GM19351 (cell line): ENCODE measurements around the gene TTC8.
"Not testable (repeated sequence)": the region's sequence is repeated elsewhere in the genome, so short reads cannot be mapped to it uniquely, and the experiment has no call there.

ENCODE experiments used
- ATAC-seq: cut with Tn5 transposase; IDR thresholded peaks from one replicate; pipeline ENCODE4 v1.9.1; 2021; ENCODE audit warnings: mild to moderate bottlenecking, moderate library complexity; ENCODE audit not compliant: unreplicated experiment

Gene TTC8

GRCh38 chr14:88824314-88825077 lies at the start of gene TTC8:
Gene TTC8 (plus strand): TSS chr14:88824651. CDS start chr14:88824708, 57 bp downstream.
- peak; percentile 94 for ATAC-seq

DNA sequence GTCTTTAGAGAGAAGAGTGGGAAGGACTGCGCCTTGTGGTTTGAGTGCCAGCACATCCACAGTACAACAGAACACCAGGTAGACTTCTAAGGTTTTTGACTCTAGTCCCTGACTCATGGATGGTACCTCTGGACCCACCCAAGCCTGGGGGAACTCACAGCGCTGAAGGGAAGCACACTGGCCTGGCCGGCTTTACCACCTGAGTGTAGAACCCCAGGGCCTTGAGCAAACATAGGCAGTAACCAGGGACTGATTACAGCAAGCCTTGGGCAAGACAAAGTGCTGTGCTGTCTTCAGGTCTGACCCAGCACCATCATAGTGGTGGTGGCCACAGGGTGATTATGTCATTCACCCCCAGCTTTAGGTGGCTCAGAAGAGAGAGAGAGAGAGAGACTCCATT lies 48.9 kb upstream of the TTC8 start:
- no peak for ATAC-seq

DNA sequence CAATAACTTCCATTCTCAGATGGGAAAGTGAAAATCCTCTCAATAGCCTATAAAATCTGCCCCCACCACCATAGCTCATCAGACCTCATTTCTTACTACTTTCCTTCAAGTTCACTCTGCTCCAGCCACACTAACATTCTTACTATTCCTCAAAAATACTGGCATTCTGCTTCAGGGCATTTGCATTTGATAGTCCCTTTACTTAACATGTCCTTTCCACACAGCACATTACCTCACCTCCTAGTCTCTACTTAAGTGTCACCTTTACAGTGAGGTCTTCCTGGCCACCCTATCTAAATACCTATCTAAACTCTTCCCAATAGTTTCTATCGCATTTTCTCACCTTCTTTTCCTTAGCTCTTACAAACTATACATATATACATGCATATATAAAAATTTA lies 38.5 kb upstream of the TTC8 start:
- ATAC-seq: no peak

- no peak for ATAC-seq
Measured at GRCh38 chr14:88786715-88787114, 37.7 kb upstream of the TTC8 start.

- ATAC-seq: not testable (repeated sequence)
Measured at GRCh38 chr14:88789573-88789972, 34.9 kb upstream of the TTC8 start.

DNA sequence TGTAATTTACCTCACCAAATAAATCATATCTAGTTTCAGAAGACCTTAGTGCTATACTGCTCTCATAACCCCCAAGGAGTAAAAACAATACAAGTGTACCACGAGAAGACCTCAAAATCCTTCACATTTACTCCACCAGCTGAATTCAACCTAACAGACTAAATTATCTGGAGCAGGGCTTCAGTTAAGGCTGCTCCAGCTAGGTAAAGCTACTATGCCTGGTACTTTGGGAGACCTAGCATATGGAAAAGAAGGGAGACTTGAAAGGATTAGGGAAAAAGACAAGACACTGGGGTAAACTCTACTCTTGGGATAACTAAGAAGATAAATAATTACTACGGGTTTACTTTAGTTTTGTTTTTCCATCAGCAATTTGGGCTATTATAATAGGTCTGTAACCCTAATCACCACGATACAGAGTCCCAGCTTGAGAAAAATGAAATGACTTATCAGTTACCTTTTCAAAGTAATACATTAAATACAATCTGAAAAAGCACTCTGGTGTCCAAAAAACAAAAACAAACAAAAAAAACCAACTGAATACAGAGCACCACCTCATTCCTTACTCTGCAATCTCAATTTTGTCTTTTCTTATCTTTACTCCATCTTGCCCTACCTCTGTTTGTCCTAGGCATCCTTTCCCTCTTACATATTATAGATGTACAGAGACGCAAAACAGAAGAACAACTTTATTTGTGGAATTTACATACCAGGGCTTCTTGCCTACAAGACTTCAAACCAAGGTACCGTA lies 33.8 kb upstream of the TTC8 start:
- no peak for ATAC-seq

DNA sequence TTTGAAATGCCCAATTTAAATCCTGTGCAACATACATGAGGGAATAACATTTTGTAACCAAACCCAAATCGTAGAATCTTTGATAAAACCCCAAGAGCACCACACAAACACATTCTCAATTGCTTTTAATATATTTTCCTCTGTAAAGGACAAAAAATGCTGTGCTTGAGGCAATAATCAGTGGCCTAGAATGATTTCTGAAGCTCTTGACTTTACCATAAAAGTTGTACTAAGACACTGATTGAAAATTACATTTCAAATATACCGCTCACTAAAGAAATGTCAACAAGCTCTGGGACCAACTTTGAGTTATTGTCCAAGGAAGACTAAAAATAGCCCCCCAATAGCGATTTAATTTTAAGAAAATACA lies 33.2 kb upstream of the TTC8 start:
- ATAC-seq: no peak

DNA sequence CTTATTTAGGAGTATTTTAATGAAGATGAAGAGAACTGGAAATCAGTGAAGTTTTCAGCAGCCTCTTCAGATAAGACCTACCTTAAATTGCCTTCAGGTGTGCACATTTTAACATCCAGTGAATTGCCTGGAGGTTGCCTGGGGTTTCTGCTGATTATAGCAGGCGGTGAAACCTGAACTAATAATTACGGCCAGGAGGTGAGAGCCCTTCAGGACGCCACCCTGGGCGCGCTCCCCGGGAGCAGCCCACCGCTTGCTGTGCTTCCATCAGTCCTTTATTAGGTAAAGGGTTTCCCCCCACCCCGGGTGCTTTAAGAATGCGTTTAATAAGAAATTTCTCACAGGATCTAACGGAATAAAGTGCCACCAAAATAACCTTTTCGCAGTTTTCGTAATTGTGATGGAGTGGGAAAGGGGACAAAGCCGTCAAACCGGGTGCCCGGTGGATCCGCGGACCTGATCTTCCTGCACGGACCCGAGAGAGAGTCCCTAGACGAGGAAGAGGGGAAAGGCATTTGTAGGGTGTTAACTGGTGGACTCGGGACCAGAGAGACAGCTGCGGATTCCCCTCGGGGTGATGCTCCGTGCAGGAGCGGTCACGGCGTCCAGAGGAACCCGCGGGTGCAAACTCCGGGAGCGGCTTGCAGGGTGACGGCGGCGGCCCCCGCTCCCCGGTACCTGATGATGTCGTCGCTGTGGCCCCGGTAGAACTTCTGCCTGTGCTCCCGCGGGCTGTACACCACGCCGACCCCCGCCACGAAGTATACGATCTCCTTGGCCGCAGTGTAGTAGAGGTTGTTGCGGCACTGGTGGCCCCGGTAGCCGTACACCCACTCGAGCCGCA lies 32.6 kb upstream of the TTC8 start:
- no peak for ATAC-seq

GRCh38 chr14:88792473-88793258 lies 31.8 kb upstream of the TTC8 start, which contains the start of gene EML5:
Gene EML5 (minus strand): TSS chr14:88792953. CDS start chr14:88792503, 450 bp downstream.
- peak; percentile 83 for ATAC-seq

GRCh38 chr14:88793259-88793625 lies 31.2 kb upstream of the TTC8 start:
- ATAC-seq: no peak

DNA sequence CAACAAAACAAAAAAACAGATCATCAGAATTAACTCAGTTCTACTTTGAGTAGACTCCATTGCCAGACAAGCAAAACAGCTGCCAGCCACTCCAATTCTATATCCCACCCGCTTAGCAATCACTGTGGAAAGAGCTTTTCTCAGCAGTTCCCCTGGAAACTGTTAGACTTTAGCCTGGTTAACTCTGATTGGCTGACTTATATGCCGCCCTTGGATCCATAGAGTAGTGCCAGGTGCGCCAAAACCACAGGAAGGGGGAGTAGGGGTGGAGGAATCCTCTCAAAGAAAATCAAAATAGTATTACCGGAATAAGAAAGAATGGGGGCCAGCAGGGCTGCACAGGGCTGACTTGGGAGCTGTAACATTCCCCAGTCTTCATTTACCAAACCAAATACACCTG lies 26.3 kb upstream of the TTC8 start:
- no peak for ATAC-seq

DNA sequence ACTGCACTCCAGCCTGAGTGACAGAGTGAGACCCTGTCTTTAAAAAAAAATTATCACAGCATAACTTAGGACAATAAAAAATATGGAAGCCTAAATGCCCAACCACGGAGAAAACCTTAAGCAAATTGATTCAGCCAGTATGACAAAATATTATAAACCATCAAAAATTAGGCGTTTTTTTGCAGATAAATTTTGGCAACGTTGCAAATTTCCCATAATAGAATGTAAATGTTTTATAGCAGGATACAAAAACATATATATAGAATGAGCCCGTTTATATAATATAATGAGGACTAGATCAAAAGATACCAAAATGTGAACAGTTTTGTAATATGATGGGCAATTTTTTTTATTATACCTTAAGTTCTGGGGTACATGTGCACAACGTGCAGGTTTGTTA lies 24.9 kb upstream of the TTC8 start:
- ATAC-seq: no peak

DNA sequence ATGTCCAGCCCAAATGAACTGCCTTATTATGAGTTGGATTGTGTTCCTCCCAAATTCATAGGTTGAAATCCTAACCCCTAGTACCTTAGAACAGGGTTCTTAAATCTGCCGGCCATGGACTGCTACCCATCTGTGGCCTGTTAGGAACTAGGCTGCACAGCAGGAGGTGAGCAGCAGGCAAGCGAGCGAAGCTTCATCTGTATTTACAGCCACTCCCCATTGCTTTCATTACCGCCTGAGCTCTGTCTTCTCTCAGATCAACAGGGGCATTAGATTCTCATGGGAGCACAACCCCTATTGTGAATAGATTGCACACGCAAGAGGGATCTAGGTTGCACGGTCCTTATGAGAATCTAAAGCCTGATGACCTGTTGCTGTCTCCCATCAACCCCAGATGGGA lies 21.9 kb upstream of the TTC8 start:
- no peak for ATAC-seq

DNA sequence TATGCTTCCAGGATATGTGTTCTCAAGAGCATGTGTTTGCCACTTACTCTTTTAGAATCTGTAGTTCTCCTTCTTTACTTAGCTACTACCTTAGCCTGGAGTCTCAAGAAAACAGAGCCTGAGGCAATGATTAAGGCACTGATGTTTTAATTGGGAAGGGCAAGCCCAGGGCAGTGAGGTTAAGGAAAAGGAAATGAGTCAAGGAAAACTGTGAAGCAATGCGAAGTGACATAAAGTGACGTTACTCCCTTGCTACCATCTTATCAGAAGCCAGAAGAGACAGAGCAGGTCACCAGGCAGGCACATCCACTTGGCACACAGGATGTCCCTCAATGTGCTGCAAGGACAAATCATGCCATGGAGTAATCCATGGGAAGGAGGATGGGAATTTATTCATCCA lies 20.4 kb upstream of the TTC8 start:
- no peak for ATAC-seq

DNA sequence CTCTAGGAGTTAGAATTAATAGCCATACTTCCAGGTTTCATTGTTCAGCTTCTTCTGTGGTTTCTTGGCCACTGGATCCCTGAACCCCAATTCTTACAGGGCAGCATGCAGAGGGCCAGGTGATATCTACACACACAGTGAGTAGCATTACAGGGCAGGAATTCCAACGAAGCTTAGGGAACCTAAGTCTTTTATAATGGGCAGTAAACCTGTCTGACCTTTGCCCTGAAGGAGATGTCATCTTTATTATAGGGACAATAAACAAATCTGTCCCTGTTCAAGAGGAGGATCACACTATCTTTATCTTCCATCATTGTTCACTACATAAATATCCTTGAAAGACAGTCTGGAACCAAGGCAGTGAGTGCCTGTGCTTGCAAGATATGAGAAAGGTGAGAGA lies 20.0 kb upstream of the TTC8 start:
- no peak for ATAC-seq

DNA sequence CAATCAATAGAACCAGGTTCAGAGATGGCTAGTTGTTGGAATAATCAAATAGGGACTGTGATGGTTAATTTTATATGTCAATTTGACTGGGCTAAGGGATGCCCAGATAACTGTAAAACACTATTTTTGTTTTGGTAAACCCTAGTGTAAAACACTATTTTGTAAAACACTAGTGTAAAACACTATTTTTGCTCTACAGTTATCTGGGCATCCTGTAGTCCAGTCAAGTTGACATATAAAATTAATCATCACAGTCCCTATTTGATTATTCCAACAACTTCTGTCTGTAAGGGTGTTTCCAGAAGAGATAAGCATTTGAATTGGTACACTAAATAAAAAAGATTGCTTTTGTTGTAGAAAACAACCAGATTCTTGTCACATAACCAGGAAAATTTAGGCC lies 16.1 kb upstream of the TTC8 start:
- ATAC-seq: no peak

- ATAC-seq: no peak
Measured at GRCh38 chr14:88815980-88816379, 8.5 kb upstream of the TTC8 start.

DNA sequence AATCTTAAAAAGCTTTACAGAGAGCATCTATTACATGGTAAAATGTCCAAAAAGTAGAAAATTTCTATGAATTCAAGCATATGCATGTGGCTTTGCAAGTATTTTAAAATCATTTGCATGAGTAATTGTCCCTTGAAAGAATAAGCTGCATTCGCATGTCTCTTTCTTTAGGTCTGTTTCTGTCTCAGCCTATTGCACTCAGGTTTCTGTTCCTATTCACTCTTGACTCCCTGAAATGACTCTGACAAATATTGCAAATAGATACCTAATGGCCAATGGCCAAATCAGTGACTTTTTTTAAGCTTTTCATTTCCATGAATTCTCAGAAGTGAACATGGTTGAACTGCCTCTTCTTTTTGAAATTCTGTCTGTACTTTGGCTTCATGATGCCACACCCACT lies 6.4 kb upstream of the TTC8 start:
- peak; percentile 91 for ATAC-seq

- ATAC-seq: not testable (repeated sequence)
Measured at GRCh38 chr14:88819674-88820073, 4.8 kb upstream of the TTC8 start.

GRCh38 chr14:88821378-88821777 lies 3.1 kb upstream of the TTC8 start:
- ATAC-seq: no peak

- no peak for ATAC-seq
Measured at GRCh38 chr14:88821888-88822287, 2.6 kb upstream of the TTC8 start.
